Tibial nerve (tissue), 3 donors: Measurements from ENCODE around the gene BAIAP3.

ENCODE experiments used
- POLR2A ChIP-seq, 2 donors: fragments of 450-650 bp; IDR thresholded peaks; one replicate each; pipeline ENCODE4 v1.6.1; 2017; ENCODE audit warnings: antibody characterized with exemption in 2 of 2, mild to moderate bottlenecking in 2 of 2, moderate library complexity in 2 of 2
- TF ChIP-seq, protein P1 (sequence below), 5 experiments: fragments of 200-600 bp in 3 of 5; fragments of 450-650 bp in 2 of 5; sonication (generic) in 3 of 5; IDR thresholded peaks; one replicate each; pipeline ENCODE4 v1.5.1; 2016 to 2019; ENCODE audit warnings: antibody characterized with exemption in 5 of 5, mild to moderate bottlenecking in 3 of 5, moderate library complexity in 2 of 5

GRCh38 chr16:1390239-1390779 is 56.9 kb downstream of the BAIAP3 start:
- TF ChIP-seq, protein P1, sequence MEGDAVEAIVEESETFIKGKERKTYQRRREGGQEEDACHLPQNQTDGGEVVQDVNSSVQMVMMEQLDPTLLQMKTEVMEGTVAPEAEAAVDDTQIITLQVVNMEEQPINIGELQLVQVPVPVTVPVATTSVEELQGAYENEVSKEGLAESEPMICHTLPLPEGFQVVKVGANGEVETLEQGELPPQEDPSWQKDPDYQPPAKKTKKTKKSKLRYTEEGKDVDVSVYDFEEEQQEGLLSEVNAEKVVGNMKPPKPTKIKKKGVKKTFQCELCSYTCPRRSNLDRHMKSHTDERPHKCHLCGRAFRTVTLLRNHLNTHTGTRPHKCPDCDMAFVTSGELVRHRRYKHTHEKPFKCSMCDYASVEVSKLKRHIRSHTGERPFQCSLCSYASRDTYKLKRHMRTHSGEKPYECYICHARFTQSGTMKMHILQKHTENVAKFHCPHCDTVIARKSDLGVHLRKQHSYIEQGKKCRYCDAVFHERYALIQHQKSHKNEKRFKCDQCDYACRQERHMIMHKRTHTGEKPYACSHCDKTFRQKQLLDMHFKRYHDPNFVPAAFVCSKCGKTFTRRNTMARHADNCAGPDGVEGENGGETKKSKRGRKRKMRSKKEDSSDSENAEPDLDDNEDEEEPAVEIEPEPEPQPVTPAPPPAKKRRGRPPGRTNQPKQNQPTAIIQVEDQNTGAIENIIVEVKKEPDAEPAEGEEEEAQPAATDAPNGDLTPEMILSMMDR (IDR thresholded peaks at IDR 0.05), result no peak
- TF ChIP-seq POLR2A (IDR thresholded peaks at IDR 0.05), result no peak
